ENCODE results near the gene AREG.
"Not testable (repeated sequence)": the region's sequence is repeated elsewhere in the genome, so short reads cannot be mapped to it uniquely, and the experiment has no call there.

AREG gene

GRCh38 chr4:74444891-74445642, at the start of gene AREG:
Gene AREG (plus strand): TSS chr4:74445136. CDS start chr4:74445346, 210 bp downstream.
- DNase-seq (ENCODE audit: low read depth, low spot score): no peak

GRCh38 chr4:74395633-74396032, 49.3 kb upstream of the AREG start:
- DNase-seq (ENCODE audit: low read depth, low spot score): no peak

GRCh38 chr4:74397748-74398426, 47.0 kb upstream of the AREG start:
- no peak for DNase-seq (ENCODE audit: low read depth, low spot score)

GRCh38 chr4:74398894-74399589, 45.9 kb upstream of the AREG start:
- DNase-seq (ENCODE audit: low read depth, low spot score): not testable (repeated sequence)

- no peak for DNase-seq (ENCODE audit: low read depth, low spot score)
Observed at GRCh38 chr4:74400395-74400794, 44.5 kb upstream of the AREG start.

GRCh38 chr4:74402692-74403456, 42.1 kb upstream of the AREG start:
- no peak for DNase-seq (ENCODE audit: low read depth, low spot score)

- DNase-seq (ENCODE audit: low read depth, low spot score): no peak
Observed at GRCh38 chr4:74407891-74408290, 37.0 kb upstream of the AREG start.

GRCh38 chr4:74408639-74409038, 36.3 kb upstream of the AREG start:
- no peak for DNase-seq (ENCODE audit: low read depth, low spot score)

GRCh38 chr4:74410272-74410671, 34.7 kb upstream of the AREG start:
- no peak for DNase-seq (ENCODE audit: low read depth, low spot score)

- no peak for DNase-seq (ENCODE audit: low read depth, low spot score)
Observed at GRCh38 chr4:74412225-74412624, 32.7 kb upstream of the AREG start.

GRCh38 chr4:74413265-74413664, 31.7 kb upstream of the AREG start:
- DNase-seq (ENCODE audit: low read depth, low spot score): no peak

- DNase-seq (ENCODE audit: low read depth, low spot score): no peak
Observed at GRCh38 chr4:74414149-74414809, 30.7 kb upstream of the AREG start.

- no peak for DNase-seq (ENCODE audit: low read depth, low spot score)
Observed at GRCh38 chr4:74415602-74416300, 29.2 kb upstream of the AREG start.

- DNase-seq (ENCODE audit: low read depth, low spot score): peak; percentile 40
Observed at GRCh38 chr4:74418063-74418670, 26.8 kb upstream of the AREG start.

- no peak for DNase-seq (ENCODE audit: low read depth, low spot score)
Observed at GRCh38 chr4:74420863-74421262, 24.1 kb upstream of the AREG start.

- no peak for DNase-seq (ENCODE audit: low read depth, low spot score)
Observed at GRCh38 chr4:74423104-74423503, 21.8 kb upstream of the AREG start.

GRCh38 chr4:74424111-74424510, 20.8 kb upstream of the AREG start:
- DNase-seq (ENCODE audit: low read depth, low spot score): no peak

- DNase-seq (ENCODE audit: low read depth, low spot score): peak; percentile 76
Observed at GRCh38 chr4:74426101-74426500, 18.8 kb upstream of the AREG start.

- DNase-seq (ENCODE audit: low read depth, low spot score): no peak
Observed at GRCh38 chr4:74428276-74428675, 16.7 kb upstream of the AREG start.

- DNase-seq (ENCODE audit: low read depth, low spot score): no peak
Observed at GRCh38 chr4:74431113-74431826, 13.7 kb upstream of the AREG start.
